RWPE2 (cell line): Measurements from ENCODE around the gene NLRP13.
"Not testable (repeated sequence)": the region's sequence is repeated elsewhere in the genome, so short reads cannot be mapped to it uniquely, and the experiment has no call there.

Experiments
- ATAC-seq: fragments of 200-7000 bp; cut with Tn5 transposase; 3 replicates; pipeline ENCODE4 v1.9.1; 2021; ENCODE audit warnings: low read depth
- DNase-seq: peaks from one replicate; pipeline ENCODE4 v3.0.0-alpha.2; 2020; ENCODE audit warnings: low spot score
- H3K27ac ChIP-seq: fragments of 450-650 bp; 2 replicates; pipeline ENCODE4 v1.5.1; 2017; ENCODE audit warnings: mild to moderate bottlenecking; ENCODE audit not compliant: poor library complexity, severe bottlenecking
- H3K27me3 ChIP-seq: fragments of 250-450 bp; sonication (Bioruptor Pico); 2 replicates; pipeline ENCODE4 v1.5.1; 2021; ENCODE audit warnings: mild to moderate bottlenecking, moderate library complexity; ENCODE audit not compliant: insufficient read depth, poor library complexity, severe bottlenecking
- H3K36me3 ChIP-seq: fragments of 250-450 bp; sonication (Bioruptor Pico); 2 replicates; pipeline ENCODE4 v1.5.1; 2020; ENCODE audit warnings: low read depth, mild to moderate bottlenecking, moderate library complexity
- H3K4me1 ChIP-seq: fragments of 250-450 bp; sonication (Bioruptor Pico); 2 replicates; pipeline ENCODE4 v1.5.1; 2021; ENCODE audit warnings: mild to moderate bottlenecking, moderate library complexity; ENCODE audit not compliant: insufficient read depth, poor library complexity, severe bottlenecking
- H3K4me3 ChIP-seq: fragments of 250-450 bp; sonication (Bioruptor Pico); 2 replicates; pipeline ENCODE4 v1.5.1; 2021; ENCODE audit warnings: mild to moderate bottlenecking, moderate library complexity; ENCODE audit not compliant: severe bottlenecking
- H3K9me3 ChIP-seq: fragments of 250-450 bp; sonication (Bioruptor Pico); 2 replicates; pipeline ENCODE4 v1.5.1; 2021; ENCODE audit warnings: mild to moderate bottlenecking, moderate library complexity; ENCODE audit not compliant: severe bottlenecking
- CTCF ChIP-seq: fragments of 450-650 bp; IDR thresholded peaks from one replicate; pipeline ENCODE4 v1.5.1; 2017; ENCODE audit warnings: mild to moderate bottlenecking, moderate library complexity; ENCODE audit not compliant: poor library complexity, severe bottlenecking

Gene NLRP13

GRCh38 chr19:55940306-55940705, 8.2 kb upstream of the NLRP13 start:
- Histone ChIP-seq H3K36me3 (no peaks in the 10 kb centered on the region), H3K9me3 (no peaks in the 10 kb centered on the region), H3K27me3 (no peaks in the 10 kb centered on the region), H3K4me1 (no peaks in the 10 kb centered on the region), H3K27ac (no peak overlapping the region), H3K4me3 (no peak overlapping the region)
- ATAC-seq (no peak), DNase-seq (no peak)
- no peak for TF ChIP-seq CTCF

GRCh38 chr19:55939206-55939605, 7.1 kb upstream of the NLRP13 start:
- Histone ChIP-seq H3K27ac (no peak overlapping the region), H3K9me3 (no peaks in the 10 kb centered on the region), H3K4me1 (no peaks in the 10 kb centered on the region), H3K4me3 (no peak overlapping the region), H3K36me3 (no peaks in the 10 kb centered on the region), H3K27me3 (no peaks in the 10 kb centered on the region)
- TF ChIP-seq CTCF: no peak
- DNase-seq (no peak), ATAC-seq (no peak)

GRCh38 chr19:55935206-55935605, 3.1 kb upstream of the NLRP13 start:
- DNase-seq (no peak), ATAC-seq (no peak)
- no peak overlapping the region for H3K27ac ChIP-seq
- H3K27me3 ChIP-seq: no peaks in the 10 kb centered on the region
- H3K9me3 ChIP-seq: no peaks in the 10 kb centered on the region
- no peaks in the 10 kb centered on the region for H3K4me1 ChIP-seq
- H3K36me3 ChIP-seq: no peaks in the 10 kb centered on the region
- no peak overlapping the region for H3K4me3 ChIP-seq
- no peak for TF ChIP-seq CTCF

- H3K27me3 ChIP-seq: no peaks in the 10 kb centered on the region
- ATAC-seq: no peak
- DNase-seq: no peak
- H3K27ac ChIP-seq: no peak overlapping the region
- H3K4me1 ChIP-seq: no peaks in the 10 kb centered on the region
- H3K36me3 ChIP-seq: no peaks in the 10 kb centered on the region
- H3K9me3 ChIP-seq: no peaks in the 10 kb centered on the region
- TF ChIP-seq CTCF: no peak
- no peak overlapping the region for H3K4me3 ChIP-seq
Observed at GRCh38 chr19:55930996-55931515, 1.1 kb downstream of the NLRP13 start.

GRCh38 chr19:55929258-55929657, 2.9 kb downstream of the NLRP13 start:
- H3K9me3 ChIP-seq, H3K4me1 ChIP-seq, H3K4me3 ChIP-seq, ATAC-seq, H3K36me3 ChIP-seq, DNase-seq, H3K27ac ChIP-seq, H3K27me3 ChIP-seq: not testable (repeated sequence)
